ENCODE results near the gene UROC1. TPM values are rescaled to one million over a fixed set of nuclear protein-coding genes. Genes with fewer than 3 reads are reported as not detected.
A peak's percentile ranks its signal among the peaks of the same experiment; 100 is the strongest.

Gene UROC1
- total RNA-seq, 3 donors from 2014 or later, result not detected

GRCh38 chr3:126541628-126542339, 24.2 kb upstream of the UROC1 start:
- H3K36me3 ChIP-seq, result no peaks in the 10 kb centered on the region
- intact Hi-C loops (cut with DNase I; ENCODE audit: low total_unique reads), result no loop called here
- no peak overlapping the region for H3K27ac ChIP-seq
- H3K27me3 ChIP-seq, result peaks cover 0 to 20% of the 10 kb centered on the region in 2 donors
- peak in 1 of 2 donors; percentile 9 for DNase-seq (ENCODE audit: low spot score in 2 of 2)
- no peaks in the 10 kb centered on the region for H3K9me3 ChIP-seq
- TF ChIP-seq POLR2AphosphoS5 (IDR thresholded peaks at IDR 0.05) (no peak), CTCF (IDR thresholded peaks at IDR 0.05) (no peak), POLR2A (IDR thresholded peaks at IDR 0.05) (no peak)
- no peaks in the 10 kb centered on the region for H3K4me1 ChIP-seq
- H3K4me3 ChIP-seq, result no peak overlapping the region

- intact Hi-C loops (cut with DNase I; ENCODE audit: low total_unique reads), result no loop called here
- peak in 1 of 2 donors; percentile 24 for DNase-seq (ENCODE audit: low spot score in 2 of 2)
- Histone ChIP-seq H3K36me3 (no peaks in the 10 kb centered on the region), H3K4me1 (no peaks in the 10 kb centered on the region), H3K9me3 (no peaks in the 10 kb centered on the region), H3K27me3 (peaks cover 0 to 25% of the 10 kb centered on the region in 2 donors), H3K4me3 (no peak overlapping the region), H3K27ac (no peak overlapping the region)
- no peak for TF ChIP-seq CTCF (IDR thresholded peaks at IDR 0.05)
- no peak for TF ChIP-seq POLR2AphosphoS5 (IDR thresholded peaks at IDR 0.05)
- no peak for TF ChIP-seq POLR2A (IDR thresholded peaks at IDR 0.05)
These were observed 23.5 kb upstream of the UROC1 start for GRCh38 chr3:126540951-126541627.

GRCh38 chr3:126540342-126540849, 22.8 kb upstream of the UROC1 start:
- Histone ChIP-seq H3K4me1 (no peaks in the 10 kb centered on the region), H3K27me3 (peaks cover 0 to 30% of the 10 kb centered on the region in 2 donors), H3K4me3 (no peak overlapping the region), H3K27ac (no peak overlapping the region), H3K9me3 (no peaks in the 10 kb centered on the region), H3K36me3 (no peaks in the 10 kb centered on the region)
- no peak for TF ChIP-seq CTCF (IDR thresholded peaks at IDR 0.05)
- TF ChIP-seq POLR2A (IDR thresholded peaks at IDR 0.05), result no peak
- TF ChIP-seq POLR2AphosphoS5 (IDR thresholded peaks at IDR 0.05), result no peak
- peak in 1 of 2 donors; percentile 43 for DNase-seq (ENCODE audit: low spot score in 2 of 2)
- intact Hi-C loops (cut with DNase I; ENCODE audit: low total_unique reads), result no loop called here

- Histone ChIP-seq H3K4me1 (no peaks in the 10 kb centered on the region), H3K36me3 (no peaks in the 10 kb centered on the region), H3K9me3 (no peaks in the 10 kb centered on the region), H3K4me3 (no peak overlapping the region), H3K27me3 (peaks cover 0 to 30% of the 10 kb centered on the region in 2 donors), H3K27ac (no peak overlapping the region)
- intact Hi-C loops (cut with DNase I; ENCODE audit: low total_unique reads), result no loop called here
- TF ChIP-seq POLR2A (IDR thresholded peaks at IDR 0.05) (no peak), CTCF (IDR thresholded peaks at IDR 0.05) (no peak), POLR2AphosphoS5 (IDR thresholded peaks at IDR 0.05) (no peak)
- peak in 1 of 2 donors; percentile 14 for DNase-seq (ENCODE audit: low spot score in 2 of 2)
These were observed 22.1 kb upstream of the UROC1 start for GRCh38 chr3:126539558-126540250.

Measured in breast epithelium (tissue), 4 donors.